Neural cell (in vitro differentiated cells): ENCODE measurements around the gene MVD. TPM values are rescaled to one million over a fixed set of nuclear protein-coding genes. Genes with fewer than 3 reads are reported as not detected.

Experiments used
- H2AFZ ChIP-seq: fragments of 200-600, 300-800 bp; sonication (generic), shearing (Covaris generic); 2 replicates; pipeline ENCODE4 v1.6.0; 2014; ENCODE audit warnings: low read depth, mild to moderate bottlenecking, antibody characterized with exemption, low read length, moderate library complexity
- H3F3A ChIP-seq: fragments of 200-600 bp; shearing (Covaris generic); 2 replicates; pipeline ENCODE4 v1.6.1; 2016; ENCODE audit warnings: mild to moderate bottlenecking, moderate library complexity, mixed read lengths, antibody characterized with exemption, low read length; ENCODE audit not compliant: insufficient read depth, poor library complexity, severe bottlenecking
- H3K27ac ChIP-seq: fragments of 200-600, 300-800 bp; sonication (generic), shearing (Covaris generic); 2 replicates; pipeline ENCODE4 v1.5.1; 2014; ENCODE audit warnings: mild to moderate bottlenecking, low read length, moderate library complexity
- H3K27me3 ChIP-seq: fragments of 300-800, 200-600 bp; sonication (generic), shearing (Covaris generic); 2 replicates; pipeline ENCODE4 v1.6.0; 2014; ENCODE audit warnings: mild to moderate bottlenecking, low read depth, low read length, moderate library complexity; ENCODE audit not compliant: insufficient read depth
- H3K36me3 ChIP-seq: fragments of 300-800, 200-600 bp; sonication (generic), shearing (Covaris generic); 2 replicates; pipeline ENCODE4 v1.5.1; 2014; ENCODE audit warnings: mild to moderate bottlenecking, antibody characterized with exemption, low read length, moderate library complexity; ENCODE audit not compliant: insufficient read depth
- H3K4me2 ChIP-seq: fragments of 300-800, 200-600 bp; sonication (generic), shearing (Covaris generic); 2 replicates; pipeline ENCODE4 v1.6.0; 2014; ENCODE audit warnings: mild to moderate bottlenecking, low read length
- H3K4me3 ChIP-seq: fragments of 300-800, 200-600 bp; sonication (generic), shearing (Covaris generic); 2 replicates; pipeline ENCODE4 v1.5.1; 2014; ENCODE audit warnings: mild to moderate bottlenecking, low read length, moderate library complexity
- H3K79me2 ChIP-seq: fragments of 200-600 bp; shearing (Covaris generic); replicated peaks from 2 replicates; pipeline ENCODE4 v1.6.0; 2014; ENCODE audit warnings: mild to moderate bottlenecking, low read length, moderate library complexity; ENCODE audit not compliant: insufficient read depth
- H3K9ac ChIP-seq: fragments of 300-800, 200-600 bp; sonication (generic), shearing (Covaris generic); 2 replicates; pipeline ENCODE4 v1.6.1; 2016; ENCODE audit warnings: mild to moderate bottlenecking, low read length, mixed read lengths
- H3K9me2 ChIP-seq: fragments of 200-600 bp; shearing (Covaris generic); 2 replicates; pipeline ENCODE4 v1.6.1; 2016; ENCODE audit warnings: mild to moderate bottlenecking, low read length, mixed read lengths; ENCODE audit not compliant: insufficient read depth
- H3K9me3 ChIP-seq: fragments of 200-600, 300-800 bp; sonication (generic), shearing (Covaris generic); 2 replicates; pipeline ENCODE4 v1.6.1; 2016; ENCODE audit warnings: mild to moderate bottlenecking, mixed run types, low read length, moderate library complexity, mixed read lengths
- H4K20me1 ChIP-seq: fragments of 200-600 bp; shearing (Covaris generic); 2 replicates; pipeline ENCODE4 v1.6.1; 2016; ENCODE audit warnings: mild to moderate bottlenecking, mixed run types; ENCODE audit not compliant: insufficient read depth
- CTCF ChIP-seq: fragments of 450-650 bp; IDR thresholded peaks from 2 replicates; pipeline ENCODE4 v1.5.1; 2014; ENCODE audit warnings: antibody characterized with exemption, mild to moderate bottlenecking, moderate library complexity; ENCODE audit not compliant: poor library complexity, severe bottlenecking
- EZH2 ChIP-seq: fragments of 200-600, 300-800 bp; shearing (Covaris generic), sonication (generic); IDR thresholded peaks from 2 replicates; pipeline ENCODE4 v1.6.1; 2014; ENCODE audit warnings: antibody characterized with exemption, low read length, borderline replicate concordance, mild to moderate bottlenecking; ENCODE audit not compliant: insufficient read depth, poor library complexity, severe bottlenecking
- MXI1 ChIP-seq: fragments of 450-650 bp; conservative IDR thresholded peaks from 2 replicates; pipeline ENCODE4 v1.6.1; 2014; ENCODE audit warnings: antibody characterized with exemption, mild to moderate bottlenecking; ENCODE audit not compliant: poor library complexity, severe bottlenecking
- POLR2AphosphoS5 ChIP-seq: IDR thresholded peaks from 2 replicates; pipeline ENCODE4 v1.6.1; 2012
- REST ChIP-seq: IDR thresholded peaks from 2 replicates; pipeline ENCODE4 v1.6.1; 2012; ENCODE audit warnings: borderline replicate concordance
- TAF1 ChIP-seq: IDR thresholded peaks from 2 replicates; pipeline ENCODE4 v1.6.1; 2012; ENCODE audit warnings: low read depth
- polyA plus RNA-seq: library from polyadenylated mRNA; depleted of rRNA; stranded (reverse); fragments of >200 nt; gene quantifications from 2 replicates; pipeline ENCODE4 v1.2.3, GENCODE V29; 2014

The MVD gene
- polyA plus RNA-seq, 1 donor from 2014 or later = 232 TPM

- Histone ChIP-seq H3F3A (no peaks in the 10 kb centered on the region), H3K36me3 (no peaks in the 10 kb centered on the region), H2AFZ (no peak overlapping the region), H3K79me2 (peaks cover 22% of the 10 kb centered on the region), H3K9ac (no peak overlapping the region), H3K4me2 (no peak overlapping the region), H3K4me3 (no peak overlapping the region), H3K9me2 (no peaks in the 10 kb centered on the region), H3K9me3 (no peaks in the 10 kb centered on the region), H3K27ac (no peak overlapping the region), H4K20me1 (no peaks in the 10 kb centered on the region), H3K27me3 (no peaks in the 10 kb centered on the region)
- TF ChIP-seq REST (no peak), EZH2 (no peak), CTCF (no peak), MXI1 (no peak)
These were observed 5.5 kb downstream of the MVD start for GRCh38 chr16:88657371-88657770.

GRCh38 chr16:88656291-88656980, 6.5 kb downstream of the MVD start:
- Histone ChIP-seq H4K20me1 (no peaks in the 10 kb centered on the region), H3K27me3 (no peaks in the 10 kb centered on the region), H3K36me3 (no peaks in the 10 kb centered on the region), H3K9ac (no peak overlapping the region), H3K4me3 (no peak overlapping the region), H3K9me3 (no peaks in the 10 kb centered on the region), H3K79me2 (peaks cover 12% of the 10 kb centered on the region), H3K4me2 (no peak overlapping the region), H3F3A (no peaks in the 10 kb centered on the region), H2AFZ (no peak overlapping the region), H3K27ac (no peak overlapping the region), H3K9me2 (no peaks in the 10 kb centered on the region)
- no peak for TF ChIP-seq EZH2
- no peak for TF ChIP-seq TAF1
- TF ChIP-seq MXI1 = no peak
- TF ChIP-seq REST = no peak
- TF ChIP-seq POLR2AphosphoS5 = no peak
